Activated naive CD8-positive, alpha-beta T cell treated with anti-CD3 and anti-CD28 coated beads, Interleukin-2, amount 50 U/mL, for 24 hours (primary cell): Measurements from ENCODE around the gene RIN2.

Experiments used
- ATAC-seq: fragments of 150-1000 bp; cut with Tn5 transposase; one replicate; pipeline ENCODE4 v1.10.0; 2021
- DNase-seq: peaks from one replicate; pipeline ENCODE4 v3.0.0; 2021
- H3K27ac Mint-ChIP-seq: one replicate; pipeline ENCODE4 v1.8.0; 2021; ENCODE audit warnings: mild to moderate bottlenecking, mixed read lengths
- H3K27me3 Mint-ChIP-seq: one replicate; pipeline ENCODE4 v1.8.0; 2021; ENCODE audit warnings: mixed read lengths
- H3K36me3 Mint-ChIP-seq: one replicate; pipeline ENCODE4 v1.8.0; 2021; ENCODE audit warnings: low read depth, mixed read lengths
- H3K4me1 Mint-ChIP-seq: one replicate; pipeline ENCODE4 v1.8.0; 2021; ENCODE audit warnings: mixed read lengths
- H3K4me3 Mint-ChIP-seq: one replicate; pipeline ENCODE4 v1.8.0; 2021; ENCODE audit warnings: mild to moderate bottlenecking, moderate library complexity, mixed read lengths
- H3K9me3 Mint-ChIP-seq: one replicate; pipeline ENCODE4 v1.8.0; 2021; ENCODE audit warnings: mixed read lengths

The RIN2 gene

DNA sequence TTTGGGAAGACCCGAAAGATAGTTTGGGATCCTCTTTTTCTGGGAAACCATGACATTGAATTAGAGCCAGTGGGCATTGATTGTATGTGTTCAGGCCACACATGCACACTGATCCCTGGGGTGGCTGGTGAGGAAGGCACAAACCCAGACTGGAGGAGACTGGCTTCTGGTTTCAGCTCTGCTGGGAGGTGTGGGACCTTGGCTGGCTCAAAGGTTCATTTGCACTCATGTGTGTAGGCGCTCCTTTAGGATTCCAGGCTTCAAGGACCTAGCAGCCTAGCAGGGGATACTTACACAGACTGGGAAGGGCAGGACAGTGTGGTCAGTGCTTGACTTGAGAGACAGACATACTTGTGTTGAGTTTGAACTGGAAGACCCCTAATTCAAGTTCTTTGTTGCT, 7.2 kb downstream of the RIN2 start:
- Mint-ChIP-seq H3K9me3 (no peaks in the 10 kb centered on the region), H3K27ac (no peak overlapping the region), H3K4me3 (no peak overlapping the region), H3K36me3 (no peaks in the 10 kb centered on the region), H3K4me1 (no peaks in the 10 kb centered on the region), H3K27me3 (peaks cover 28% of the 10 kb centered on the region)
- ATAC-seq (no peak), DNase-seq (no peak)

DNA sequence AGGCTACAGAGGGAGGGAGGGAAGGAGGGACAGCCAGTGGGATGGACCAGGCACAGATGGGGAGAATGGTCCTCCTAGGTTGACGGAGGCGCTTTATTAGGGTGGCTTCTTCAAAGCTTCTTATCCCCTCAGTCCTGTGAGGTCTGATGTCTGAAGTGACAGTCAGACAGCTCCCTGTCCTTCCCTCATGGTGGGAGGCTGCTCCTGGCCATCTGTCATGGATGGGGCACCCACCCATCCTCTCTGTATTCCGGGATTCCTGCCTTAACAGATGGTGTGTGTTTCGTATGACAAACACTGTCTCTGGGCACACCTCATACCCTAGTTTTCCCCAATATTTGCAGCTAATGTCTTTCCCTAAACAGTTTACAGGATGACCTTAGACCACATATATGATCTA, 7.9 kb downstream of the RIN2 start:
- DNase-seq (no peak), ATAC-seq (no peak)
- no peak overlapping the region for H3K4me3 Mint-ChIP-seq
- H3K9me3 Mint-ChIP-seq: no peaks in the 10 kb centered on the region
- no peaks in the 10 kb centered on the region for H3K4me1 Mint-ChIP-seq
- no peaks in the 10 kb centered on the region for H3K36me3 Mint-ChIP-seq
- no peak overlapping the region for H3K27ac Mint-ChIP-seq
- H3K27me3 Mint-ChIP-seq: peaks cover 23% of the 10 kb centered on the region

DNA sequence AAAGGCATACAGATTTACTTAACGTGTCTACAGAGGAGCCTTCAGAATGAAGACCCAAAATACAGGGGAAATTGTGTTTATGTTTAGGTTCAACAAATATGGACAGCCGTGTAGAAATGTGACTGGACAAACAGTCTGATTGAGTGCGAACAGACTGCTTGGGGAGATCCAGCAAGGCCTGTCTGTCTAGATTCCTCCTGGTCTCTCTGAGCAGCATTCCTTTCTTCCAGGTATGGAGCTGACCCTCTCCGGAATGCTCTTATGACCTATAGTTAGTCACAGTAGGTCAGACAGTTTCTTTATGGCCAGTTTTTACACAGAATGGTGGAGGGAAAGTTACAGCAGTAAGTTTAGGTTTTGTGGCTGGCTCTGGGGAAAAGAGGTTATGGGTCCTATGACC, 9.0 kb downstream of the RIN2 start:
- Mint-ChIP-seq H3K27ac (no peak overlapping the region), H3K36me3 (no peaks in the 10 kb centered on the region), H3K4me3 (no peak overlapping the region), H3K4me1 (no peaks in the 10 kb centered on the region), H3K27me3 (peaks cover 22% of the 10 kb centered on the region), H3K9me3 (no peaks in the 10 kb centered on the region)
- no peak for DNase-seq
- ATAC-seq: no peak

DNA sequence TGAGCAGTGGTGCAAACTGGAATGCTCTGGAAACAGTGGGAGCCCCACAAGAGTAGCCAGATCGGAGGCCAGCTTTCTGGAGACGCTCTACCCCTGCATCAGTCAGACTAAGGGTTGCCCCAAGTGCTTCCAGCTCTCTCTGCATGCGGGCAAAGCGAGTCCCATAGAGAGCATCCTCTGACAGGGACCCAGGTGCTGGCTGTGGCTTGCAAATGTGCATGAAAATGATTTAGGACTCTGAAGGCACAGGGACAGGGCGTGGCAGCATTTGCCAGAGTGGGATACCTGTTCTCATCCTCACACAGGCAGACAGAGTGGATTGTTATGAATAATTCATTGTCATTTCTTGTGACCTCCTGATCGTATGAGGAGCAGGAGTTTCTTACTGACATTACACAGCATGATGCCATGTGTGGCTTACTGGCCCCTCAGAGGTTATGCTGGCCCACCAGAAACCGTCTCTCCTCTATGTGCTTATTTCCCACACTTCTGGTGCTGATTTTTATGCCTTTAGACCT, 10.3 kb downstream of the RIN2 start:
- H3K4me1 Mint-ChIP-seq: no peaks in the 10 kb centered on the region
- no peak overlapping the region for H3K4me3 Mint-ChIP-seq
- no peak for DNase-seq
- peaks cover 18% of the 10 kb centered on the region for H3K27me3 Mint-ChIP-seq
- no peak overlapping the region for H3K27ac Mint-ChIP-seq
- H3K9me3 Mint-ChIP-seq: no peaks in the 10 kb centered on the region
- no peaks in the 10 kb centered on the region for H3K36me3 Mint-ChIP-seq
- no peak for ATAC-seq

DNA sequence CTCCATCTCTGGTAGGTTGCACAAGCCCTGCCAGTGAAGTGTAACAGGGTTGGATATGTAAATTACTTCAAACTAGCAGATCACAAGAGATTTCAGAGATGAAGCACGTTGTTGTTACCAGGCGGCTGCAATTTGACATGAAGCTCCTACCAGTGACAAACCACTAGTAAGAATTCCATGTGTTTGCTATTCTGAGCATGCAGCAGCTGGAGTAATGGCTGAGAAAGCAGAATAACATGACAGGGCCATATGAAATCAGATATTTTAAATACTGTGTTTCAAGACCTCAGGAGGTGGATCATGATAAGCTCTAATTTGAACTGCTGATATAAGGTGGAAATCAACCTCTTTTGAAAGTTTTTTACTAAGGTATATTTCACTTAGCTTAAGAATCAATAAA, 11.4 kb downstream of the RIN2 start:
- DNase-seq (no peak), ATAC-seq (no peak)
- no peaks in the 10 kb centered on the region for H3K36me3 Mint-ChIP-seq
- H3K9me3 Mint-ChIP-seq: no peaks in the 10 kb centered on the region
- H3K27ac Mint-ChIP-seq: no peak overlapping the region
- peaks cover 16% of the 10 kb centered on the region for H3K27me3 Mint-ChIP-seq
- no peak overlapping the region for H3K4me3 Mint-ChIP-seq
- no peaks in the 10 kb centered on the region for H3K4me1 Mint-ChIP-seq

DNA sequence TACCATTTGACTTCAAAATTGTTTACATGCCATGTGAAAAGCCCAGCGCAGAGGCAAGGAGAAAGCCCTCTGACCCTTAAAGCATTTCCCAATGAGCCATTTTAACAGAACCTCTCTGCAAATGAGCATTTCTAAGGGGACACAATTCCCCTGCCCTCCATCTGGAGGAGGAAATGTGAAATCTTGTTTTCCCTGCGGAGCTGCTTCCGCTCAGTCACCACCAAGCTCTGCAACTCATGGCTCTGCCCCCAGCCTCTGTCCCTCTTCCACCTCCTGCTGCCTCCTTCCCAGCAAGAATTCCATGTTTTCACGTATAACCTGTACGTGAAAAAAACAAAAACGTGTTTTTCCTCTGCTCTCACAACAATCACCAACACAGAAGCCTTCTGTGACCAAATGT, 12.3 kb downstream of the RIN2 start:
- Mint-ChIP-seq H3K9me3 (no peaks in the 10 kb centered on the region), H3K27me3 (peaks cover 16% of the 10 kb centered on the region), H3K36me3 (no peaks in the 10 kb centered on the region), H3K4me1 (no peaks in the 10 kb centered on the region), H3K27ac (no peak overlapping the region), H3K4me3 (no peak overlapping the region)
- DNase-seq (no peak), ATAC-seq (no peak)

DNA sequence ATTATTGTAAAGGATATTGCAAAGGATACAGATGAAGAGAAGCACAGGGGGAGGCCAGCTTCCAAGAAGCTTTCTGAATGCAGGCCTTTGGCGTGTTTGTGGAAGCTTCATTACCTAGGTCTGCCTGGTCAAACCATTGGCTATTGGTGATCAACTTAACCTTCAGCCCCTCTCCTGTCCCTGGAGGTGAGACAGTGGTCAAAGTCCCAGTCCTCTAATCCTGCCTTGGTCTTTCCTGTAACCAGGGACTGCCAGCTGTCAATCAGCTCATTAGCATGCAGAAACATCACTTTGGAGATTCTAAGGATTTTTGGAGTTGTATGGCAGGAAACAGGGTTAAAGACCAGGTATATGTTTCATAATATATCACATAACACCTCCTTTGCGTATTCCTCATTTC, 13.0 kb downstream of the RIN2 start:
- Mint-ChIP-seq H3K9me3 (no peaks in the 10 kb centered on the region), H3K27me3 (peaks cover 14% of the 10 kb centered on the region), H3K4me3 (no peak overlapping the region), H3K36me3 (no peaks in the 10 kb centered on the region), H3K27ac (no peak overlapping the region), H3K4me1 (no peaks in the 10 kb centered on the region)
- DNase-seq (no peak), ATAC-seq (no peak)

DNA sequence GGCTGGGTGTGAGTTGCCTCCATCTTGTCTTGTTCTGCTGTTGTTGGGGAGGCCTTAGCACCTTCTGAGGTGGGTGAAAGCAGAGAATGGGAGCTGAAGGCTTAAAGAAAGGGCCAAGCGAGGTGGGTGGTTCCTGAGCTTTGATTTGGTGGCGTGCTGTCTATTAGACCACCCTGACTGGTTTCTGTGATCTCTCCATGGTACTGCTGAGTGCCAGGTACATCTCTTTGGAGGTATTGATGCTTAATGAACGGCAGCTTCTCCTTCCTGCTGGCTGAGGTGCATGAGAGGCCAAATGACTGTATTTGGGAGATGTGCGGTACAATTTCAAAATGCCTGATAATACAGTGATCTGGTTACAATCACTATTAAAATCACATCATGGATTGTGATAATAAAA, 15.4 kb downstream of the RIN2 start:
- no peak overlapping the region for H3K27ac Mint-ChIP-seq

DNA sequence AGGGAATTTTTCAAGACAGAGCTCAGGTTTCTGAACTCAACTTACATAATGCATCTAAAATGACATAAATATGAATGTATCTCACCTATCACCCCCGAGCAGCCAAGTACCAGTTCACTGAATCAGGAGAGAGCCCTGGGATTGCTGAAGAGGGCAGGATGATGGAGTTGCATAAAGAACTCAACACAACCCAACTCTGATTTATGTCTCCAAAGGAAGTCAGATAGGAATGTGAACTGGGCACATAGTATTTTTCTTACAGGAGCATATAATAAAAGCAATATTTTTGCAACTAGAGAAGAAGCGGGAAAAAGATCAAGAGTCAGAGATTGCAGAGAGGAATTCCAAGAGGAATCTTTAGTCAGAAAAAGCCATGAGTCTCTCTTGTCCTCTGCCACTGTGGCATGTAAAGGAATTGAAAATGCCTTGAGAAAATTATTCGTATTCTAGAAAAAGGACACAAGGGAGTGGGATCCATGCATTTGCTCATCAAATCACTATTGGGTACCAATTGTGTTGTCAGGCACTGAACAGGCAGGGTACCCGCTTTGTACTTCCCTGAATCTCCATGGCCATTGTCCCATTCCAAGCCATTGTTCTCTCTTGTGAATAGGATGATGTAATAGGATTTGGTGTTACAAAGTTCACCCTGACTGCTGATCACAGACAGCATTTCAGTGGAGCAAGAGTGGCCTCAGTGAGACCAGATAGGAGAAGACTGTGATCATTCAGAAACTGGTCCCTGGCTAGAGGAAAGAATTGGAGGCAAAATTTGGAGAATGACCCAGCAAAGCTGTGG, 16.3 kb downstream of the RIN2 start:
- H3K36me3 Mint-ChIP-seq: no peaks in the 10 kb centered on the region
- DNase-seq: no peak

More for the DNA sequence above, 15.4 kb downstream of the RIN2 start:
- DNase-seq (no peak), ATAC-seq (no peak)
- H3K4me1 Mint-ChIP-seq: no peaks in the 10 kb centered on the region
- no peak overlapping the region for H3K4me3 Mint-ChIP-seq
- no peaks in the 10 kb centered on the region for H3K9me3 Mint-ChIP-seq
- H3K36me3 Mint-ChIP-seq: no peaks in the 10 kb centered on the region
- H3K27me3 Mint-ChIP-seq: peaks cover 5% of the 10 kb centered on the region

DNA sequence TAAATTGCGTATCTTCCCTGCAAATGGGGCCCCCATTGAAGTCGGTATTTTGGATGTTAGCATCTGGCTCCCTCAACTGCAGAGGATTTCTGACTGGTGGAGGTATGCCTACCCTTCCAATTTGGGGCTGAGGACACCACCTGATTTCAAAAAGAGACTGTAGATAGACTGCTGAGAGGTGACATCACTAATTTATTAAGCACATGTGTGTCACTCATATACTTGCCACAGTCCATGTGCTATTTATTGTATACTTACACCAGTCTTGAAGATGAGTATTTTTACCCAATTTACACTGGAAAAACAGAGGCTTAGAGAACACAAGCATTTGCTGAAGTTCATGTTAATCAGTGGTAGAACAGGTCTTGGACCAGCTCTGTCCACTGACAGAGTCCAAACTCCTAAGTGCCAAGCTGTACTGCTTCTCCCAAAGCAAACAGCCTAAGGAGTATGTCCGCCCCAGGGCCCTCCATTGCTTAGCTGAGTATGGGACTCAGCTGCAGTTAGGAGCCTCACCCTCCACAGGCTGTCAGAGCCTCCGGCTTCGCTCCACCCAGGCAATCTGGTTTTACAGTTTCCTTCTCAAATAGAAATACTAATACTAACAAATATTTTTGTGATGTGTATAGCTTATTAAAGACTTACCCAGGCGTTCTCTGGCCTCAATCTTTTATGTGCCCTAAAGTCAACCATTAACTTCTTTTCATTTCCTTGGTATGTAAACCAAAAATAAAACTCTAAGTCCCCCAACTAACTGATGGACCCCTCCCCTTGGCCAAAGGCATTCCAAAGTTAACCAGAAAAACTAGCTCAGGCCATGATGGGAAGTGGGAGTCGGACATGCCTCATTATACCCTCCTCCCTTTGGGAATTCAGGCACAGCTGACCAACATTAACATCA, 17.5 kb downstream of the RIN2 start:
- peaks cover 2% of the 10 kb centered on the region for H3K27me3 Mint-ChIP-seq
- DNase-seq: no peak
- H3K4me1 Mint-ChIP-seq: no peaks in the 10 kb centered on the region
- H3K4me3 Mint-ChIP-seq: no peak overlapping the region
- ATAC-seq: no peak
- H3K27ac Mint-ChIP-seq: no peak overlapping the region
- H3K9me3 Mint-ChIP-seq: no peaks in the 10 kb centered on the region
- no peaks in the 10 kb centered on the region for H3K36me3 Mint-ChIP-seq

More for the DNA sequence above, 16.3 kb downstream of the RIN2 start:
- no peak for ATAC-seq
- H3K4me1 Mint-ChIP-seq: no peaks in the 10 kb centered on the region
- H3K9me3 Mint-ChIP-seq: no peaks in the 10 kb centered on the region
- no peak overlapping the region for H3K4me3 Mint-ChIP-seq
- H3K27ac Mint-ChIP-seq: no peak overlapping the region
- peaks cover 5% of the 10 kb centered on the region for H3K27me3 Mint-ChIP-seq

DNA sequence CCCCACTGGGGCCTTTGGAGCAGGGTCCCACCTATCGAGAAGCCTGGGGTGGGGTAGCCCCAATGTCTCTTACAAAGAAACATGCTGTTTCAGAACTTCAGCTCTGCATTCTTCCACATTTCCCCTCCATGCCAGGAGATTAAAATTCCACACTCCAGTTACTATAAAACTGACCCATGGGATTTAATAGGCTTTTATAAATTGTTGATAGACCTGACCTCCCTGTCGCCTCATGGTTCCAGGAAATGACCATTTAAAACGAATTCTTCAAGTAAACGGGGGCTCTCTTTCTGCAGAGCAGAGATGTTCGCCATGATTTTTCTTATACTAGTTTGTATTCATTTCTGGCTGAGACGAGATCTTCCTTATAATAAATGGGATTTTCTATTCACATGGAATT, 19.3 kb downstream of the RIN2 start:
- ATAC-seq: no peak
- Mint-ChIP-seq H3K9me3 (no peaks in the 10 kb centered on the region), H3K4me1 (no peaks in the 10 kb centered on the region), H3K27me3 (peaks cover 2% of the 10 kb centered on the region), H3K36me3 (no peaks in the 10 kb centered on the region), H3K27ac (no peak overlapping the region), H3K4me3 (no peak overlapping the region)
- DNase-seq: no peak

DNA sequence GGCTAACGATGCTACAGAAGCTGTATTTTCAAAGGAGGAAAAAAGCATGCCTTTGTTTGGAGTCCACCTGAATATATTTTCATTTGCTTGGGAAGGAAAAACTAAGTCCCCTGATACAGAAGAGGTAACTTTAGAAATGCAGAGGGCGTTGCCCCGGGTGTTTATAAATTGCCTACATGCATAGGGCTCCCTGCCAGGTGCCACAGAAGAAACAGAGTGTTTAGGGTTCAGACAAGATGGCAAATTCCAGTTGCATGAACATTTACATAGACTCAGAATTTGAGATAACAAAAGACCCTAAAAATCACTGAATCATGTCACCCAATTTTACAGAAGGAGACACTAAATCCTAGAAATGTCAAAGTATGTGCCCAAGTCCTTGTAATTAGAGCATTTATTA, 19.9 kb downstream of the RIN2 start:
- H3K9me3 Mint-ChIP-seq: no peaks in the 10 kb centered on the region
- H3K27ac Mint-ChIP-seq: no peak overlapping the region
- H3K4me1 Mint-ChIP-seq: no peaks in the 10 kb centered on the region
- ATAC-seq (no peak), DNase-seq (no peak)
- no peak overlapping the region for H3K4me3 Mint-ChIP-seq
- H3K27me3 Mint-ChIP-seq: peaks cover 7% of the 10 kb centered on the region
- H3K36me3 Mint-ChIP-seq: no peaks in the 10 kb centered on the region

DNA sequence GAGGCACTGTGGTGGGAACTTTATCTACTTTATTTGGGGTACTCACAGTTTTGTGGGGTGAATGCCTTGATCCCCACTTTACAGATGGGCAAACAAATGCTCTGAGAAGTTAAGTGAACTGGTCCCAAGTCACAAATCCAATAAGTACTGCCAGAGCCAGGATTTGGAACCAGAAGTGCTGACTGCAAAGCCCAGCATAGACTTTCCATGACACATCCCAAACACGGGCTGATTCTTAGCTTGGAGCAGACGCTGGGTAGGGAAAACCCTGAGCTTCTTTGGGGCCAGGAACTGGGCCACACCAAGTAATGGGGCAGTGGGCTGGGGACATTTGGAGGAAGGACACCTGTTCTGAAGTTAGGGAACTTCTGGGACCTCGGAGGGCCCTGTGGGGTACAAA, 20.3 kb downstream of the RIN2 start:
- no peaks in the 10 kb centered on the region for H3K4me1 Mint-ChIP-seq
- no peaks in the 10 kb centered on the region for H3K9me3 Mint-ChIP-seq
- no peak for ATAC-seq
- no peak for DNase-seq
- H3K36me3 Mint-ChIP-seq: no peaks in the 10 kb centered on the region
- peaks cover 7% of the 10 kb centered on the region for H3K27me3 Mint-ChIP-seq
- no peak overlapping the region for H3K4me3 Mint-ChIP-seq
- H3K27ac Mint-ChIP-seq: no peak overlapping the region

DNA sequence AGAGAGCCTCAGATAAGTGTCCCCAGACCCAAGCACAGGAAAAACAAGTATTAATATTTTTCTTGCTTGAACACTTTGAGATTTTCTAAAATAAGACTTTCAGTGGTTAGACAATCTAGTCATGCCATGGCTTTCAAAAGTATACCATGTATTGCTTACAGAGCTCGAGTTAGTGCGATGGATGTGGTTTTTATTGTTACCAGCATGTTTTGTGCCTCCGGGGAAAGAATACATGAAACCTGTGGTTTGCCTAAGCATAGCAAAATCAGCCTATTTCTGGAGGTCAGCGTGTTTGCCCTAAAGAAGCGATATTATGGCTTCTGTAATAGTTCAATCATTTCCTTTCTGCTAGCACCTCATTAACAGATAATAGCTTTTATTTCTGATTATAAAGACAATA, 21.6 kb downstream of the RIN2 start:
- no peak overlapping the region for H3K27ac Mint-ChIP-seq
- no peak overlapping the region for H3K4me3 Mint-ChIP-seq
- H3K9me3 Mint-ChIP-seq: no peaks in the 10 kb centered on the region
- no peaks in the 10 kb centered on the region for H3K4me1 Mint-ChIP-seq
- DNase-seq: no peak
- ATAC-seq: no peak
- no peaks in the 10 kb centered on the region for H3K36me3 Mint-ChIP-seq
- H3K27me3 Mint-ChIP-seq: peaks cover 7% of the 10 kb centered on the region

DNA sequence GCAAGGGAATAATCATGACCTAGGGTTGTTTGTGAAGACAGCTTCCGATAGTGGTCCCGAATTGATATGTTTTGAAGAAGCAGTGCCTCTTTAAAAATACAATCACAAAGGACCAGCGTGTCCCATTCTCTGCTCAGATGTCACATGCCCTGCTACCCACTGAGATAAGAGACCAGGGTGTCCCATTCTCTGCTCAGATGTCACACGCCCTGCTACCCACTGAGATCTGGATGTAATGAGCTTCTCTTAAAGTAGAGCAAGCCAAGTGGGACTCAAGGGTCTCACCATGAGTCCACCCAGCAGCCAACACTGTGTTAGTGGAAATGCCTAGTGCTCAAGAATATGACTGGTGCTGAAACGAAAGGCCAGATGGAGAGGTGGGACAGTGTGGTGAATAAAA, 22.2 kb downstream of the RIN2 start:
- H3K9me3 Mint-ChIP-seq: no peaks in the 10 kb centered on the region
- H3K27ac Mint-ChIP-seq: no peak overlapping the region
- DNase-seq (no peak), ATAC-seq (no peak)
- H3K27me3 Mint-ChIP-seq: peaks cover 12% of the 10 kb centered on the region
- no peaks in the 10 kb centered on the region for H3K4me1 Mint-ChIP-seq
- no peaks in the 10 kb centered on the region for H3K36me3 Mint-ChIP-seq
- no peak overlapping the region for H3K4me3 Mint-ChIP-seq
